Lower lobe of right lung (tissue), 2 donors: ENCODE data around the gene ELOVL1. TPM values are rescaled to one million over a fixed set of nuclear protein-coding genes. Genes with fewer than 3 reads are reported as not detected.

Source experiments
- ATAC-seq, 2 donors: fragments of 200-7000 bp; cut with Tn5 transposase; one replicate each; pipeline ENCODE4 v1.9.1; 2020 to 2022; ENCODE audit warnings: mild to moderate bottlenecking in 2 of 2, moderate library complexity in 2 of 2
- DNase-seq: peaks from one replicate; pipeline ENCODE4 v3.0.0-alpha.2; 2020
- H3K27ac ChIP-seq: fragments of 200-600 bp; one replicate; pipeline ENCODE4 v1.8.0; 2022
- H3K27me3 ChIP-seq: fragments of 200-600 bp; one replicate; pipeline ENCODE4 v1.8.0; 2022; ENCODE audit warnings: low read depth
- H3K36me3 ChIP-seq: fragments of 200-600 bp; one replicate; pipeline ENCODE4 v1.8.0; 2022; ENCODE audit warnings: mild to moderate bottlenecking
- H3K4me1 ChIP-seq: fragments of 200-600 bp; one replicate; pipeline ENCODE4 v1.8.0; 2022
- H3K4me3 ChIP-seq: fragments of 200-600 bp; one replicate; pipeline ENCODE4 v1.8.0; 2022; ENCODE audit warnings: mild to moderate bottlenecking
- H3K9me3 ChIP-seq: fragments of 200-600 bp; one replicate; pipeline ENCODE4 v1.8.0; 2022
- CTCF ChIP-seq: fragments of 200-600 bp; IDR thresholded peaks from one replicate; pipeline ENCODE4 v1.8.0; 2022; ENCODE audit warnings: antibody characterized with exemption, mild to moderate bottlenecking
- intact Hi-C: fragments of 100-400 bp; cut with DNase I; formaldehyde crosslinking; loops from one replicate; pipeline ENCODE4 v1.11.0; 2022
- total RNA-seq: library from RNA; stranded (reverse); fragmentation: NEBNext Ultra II Directional; extraction: Animal tissue kit (Norgen Biotek cat#: 25700); gene quantifications from one replicate; pipeline ENCODE4 v1.2.1, GENCODE V29; 2021
- donor health status: DM: no; HTN: yes; CAD: no; lungs with severe emphysema.

ELOVL1 gene
- total RNA-seq, 1 donor from 2014 or later: 99.8 TPM

- Histone ChIP-seq H3K9me3 (no peaks in the 10 kb centered on the region), H3K4me3 (peak overlapping the region; percentile 87), H3K27ac (peak overlapping the region; percentile 95), H3K4me1 (peaks cover 35% of the 10 kb centered on the region), H3K36me3 (peaks cover 49% of the 10 kb centered on the region), H3K27me3 (no peaks in the 10 kb centered on the region)
- intact Hi-C loops: no loop called here
- no peak for TF ChIP-seq CTCF
- no peak for DNase-seq
- no peak for ATAC-seq
Measured at GRCh38 chr1:43365678-43366077, 2.1 kb downstream of the ELOVL1 start.

- peaks cover 51% of the 10 kb centered on the region for H3K36me3 ChIP-seq
- intact Hi-C loops: no loop called here
- no peak overlapping the region for H3K27ac ChIP-seq
- H3K4me3 ChIP-seq: no peak overlapping the region
- TF ChIP-seq CTCF: no peak
- no peaks in the 10 kb centered on the region for H3K27me3 ChIP-seq
- no peak for ATAC-seq
- H3K9me3 ChIP-seq: no peaks in the 10 kb centered on the region
- no peak for DNase-seq
- peaks cover 27% of the 10 kb centered on the region for H3K4me1 ChIP-seq
Measured at GRCh38 chr1:43363935-43364525, 3.8 kb downstream of the ELOVL1 start.

GRCh38 chr1:43363283-43363934, 4.4 kb downstream of the ELOVL1 start:
- no peak for TF ChIP-seq CTCF
- no peak for ATAC-seq
- Histone ChIP-seq H3K27me3 (no peaks in the 10 kb centered on the region), H3K4me1 (peaks cover 22% of the 10 kb centered on the region), H3K27ac (no peak overlapping the region), H3K9me3 (no peaks in the 10 kb centered on the region), H3K4me3 (no peak overlapping the region), H3K36me3 (peaks cover 51% of the 10 kb centered on the region)
- intact Hi-C loops: no loop called here
- DNase-seq: no peak

GRCh38 chr1:43360616-43361015, 7.2 kb downstream of the ELOVL1 start:
- no peak overlapping the region for H3K27ac ChIP-seq
- H3K4me3 ChIP-seq: no peak overlapping the region
- no peak for TF ChIP-seq CTCF
- H3K36me3 ChIP-seq: peaks cover 51% of the 10 kb centered on the region
- peaks cover 16% of the 10 kb centered on the region for H3K4me1 ChIP-seq
- DNase-seq (no peak), ATAC-seq (no peak)
- no peaks in the 10 kb centered on the region for H3K27me3 ChIP-seq
- intact Hi-C loops: no loop called here
- no peaks in the 10 kb centered on the region for H3K9me3 ChIP-seq

- H3K4me3 ChIP-seq: peak overlapping the region; percentile 83
- peaks cover 14% of the 10 kb centered on the region for H3K4me1 ChIP-seq
- H3K27ac ChIP-seq: no peak overlapping the region
- intact Hi-C loops: loop anchor here (10.0 kb wide), 1 partner anchor 125 kb away; no protein-coding TSS in a partner anchor
- ATAC-seq (no peak), DNase-seq (no peak)
- H3K9me3 ChIP-seq: no peaks in the 10 kb centered on the region
- H3K27me3 ChIP-seq: no peaks in the 10 kb centered on the region
- TF ChIP-seq CTCF: no peak
- peaks cover 42% of the 10 kb centered on the region for H3K36me3 ChIP-seq
Measured at GRCh38 chr1:43359696-43360095, 8.1 kb downstream of the ELOVL1 start.
